Measurements from ENCODE around the gene ABCF3. TPM values are rescaled to one million over a fixed set of nuclear protein-coding genes. Genes with fewer than 3 reads are reported as not detected.

The ABCF3 gene
- total RNA-seq, 1 donor from 2014 or later = 86.7 TPM

DNA sequence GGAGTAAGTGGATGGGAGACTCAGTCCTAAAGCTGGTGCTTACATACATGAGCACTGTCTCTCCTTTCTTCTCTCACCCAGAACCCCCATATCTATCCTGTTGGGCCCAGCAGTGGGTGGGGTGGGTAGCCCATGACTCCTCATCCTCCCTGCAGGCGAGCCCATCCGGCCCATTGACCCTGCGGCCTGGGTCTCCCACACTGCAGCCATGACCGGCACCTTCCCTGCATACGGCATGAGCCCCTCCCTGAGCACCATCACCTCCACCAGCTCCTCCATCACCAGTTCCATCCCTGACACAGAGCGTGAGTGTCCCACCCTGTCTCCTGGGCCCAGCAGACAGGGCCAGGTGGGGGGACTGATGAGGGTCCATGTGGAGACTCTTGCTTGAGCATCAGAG lies 19.3 kb upstream of the ABCF3 start:
- Mint-ChIP-seq H3K36me3 (ENCODE audit: low read depth) (peaks cover 68% of the 10 kb centered on the region), H3K27ac (no peak overlapping the region), H3K4me3 (no peak overlapping the region), H3K27me3 (no peaks in the 10 kb centered on the region), H3K9me3 (no peaks in the 10 kb centered on the region), H3K4me1 (peaks cover 3% of the 10 kb centered on the region)
- intact Hi-C loops (cut with micrococcal nuclease) = no loop called here
- POLR2A ChIA-PET = no interaction called here
- TF ChIP-seq, protein P1, sequence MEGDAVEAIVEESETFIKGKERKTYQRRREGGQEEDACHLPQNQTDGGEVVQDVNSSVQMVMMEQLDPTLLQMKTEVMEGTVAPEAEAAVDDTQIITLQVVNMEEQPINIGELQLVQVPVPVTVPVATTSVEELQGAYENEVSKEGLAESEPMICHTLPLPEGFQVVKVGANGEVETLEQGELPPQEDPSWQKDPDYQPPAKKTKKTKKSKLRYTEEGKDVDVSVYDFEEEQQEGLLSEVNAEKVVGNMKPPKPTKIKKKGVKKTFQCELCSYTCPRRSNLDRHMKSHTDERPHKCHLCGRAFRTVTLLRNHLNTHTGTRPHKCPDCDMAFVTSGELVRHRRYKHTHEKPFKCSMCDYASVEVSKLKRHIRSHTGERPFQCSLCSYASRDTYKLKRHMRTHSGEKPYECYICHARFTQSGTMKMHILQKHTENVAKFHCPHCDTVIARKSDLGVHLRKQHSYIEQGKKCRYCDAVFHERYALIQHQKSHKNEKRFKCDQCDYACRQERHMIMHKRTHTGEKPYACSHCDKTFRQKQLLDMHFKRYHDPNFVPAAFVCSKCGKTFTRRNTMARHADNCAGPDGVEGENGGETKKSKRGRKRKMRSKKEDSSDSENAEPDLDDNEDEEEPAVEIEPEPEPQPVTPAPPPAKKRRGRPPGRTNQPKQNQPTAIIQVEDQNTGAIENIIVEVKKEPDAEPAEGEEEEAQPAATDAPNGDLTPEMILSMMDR (IDR thresholded peaks at IDR 0.05) = no peak
- DNase-seq (no peak), ATAC-seq (ENCODE audit: low read depth) (no peak)
- CTCF ChIA-PET = no interaction called here

- TF ChIP-seq, protein P1 (IDR thresholded peaks at IDR 0.05) = no peak
- Mint-ChIP-seq H3K4me1 (peaks cover 3% of the 10 kb centered on the region), H3K9me3 (no peaks in the 10 kb centered on the region), H3K27ac (no peak overlapping the region), H3K4me3 (no peak overlapping the region), H3K36me3 (ENCODE audit: low read depth) (peaks cover 75% of the 10 kb centered on the region), H3K27me3 (no peaks in the 10 kb centered on the region)
- intact Hi-C loops (cut with micrococcal nuclease) = no loop called here
- ChIA-PET POLR2A (no interaction called here), CTCF (no interaction called here)
- ATAC-seq (ENCODE audit: low read depth) (no peak), DNase-seq (no peak)
Measured at GRCh38 chr3:184167786-184168185, 18.2 kb upstream of the ABCF3 start.

DNA sequence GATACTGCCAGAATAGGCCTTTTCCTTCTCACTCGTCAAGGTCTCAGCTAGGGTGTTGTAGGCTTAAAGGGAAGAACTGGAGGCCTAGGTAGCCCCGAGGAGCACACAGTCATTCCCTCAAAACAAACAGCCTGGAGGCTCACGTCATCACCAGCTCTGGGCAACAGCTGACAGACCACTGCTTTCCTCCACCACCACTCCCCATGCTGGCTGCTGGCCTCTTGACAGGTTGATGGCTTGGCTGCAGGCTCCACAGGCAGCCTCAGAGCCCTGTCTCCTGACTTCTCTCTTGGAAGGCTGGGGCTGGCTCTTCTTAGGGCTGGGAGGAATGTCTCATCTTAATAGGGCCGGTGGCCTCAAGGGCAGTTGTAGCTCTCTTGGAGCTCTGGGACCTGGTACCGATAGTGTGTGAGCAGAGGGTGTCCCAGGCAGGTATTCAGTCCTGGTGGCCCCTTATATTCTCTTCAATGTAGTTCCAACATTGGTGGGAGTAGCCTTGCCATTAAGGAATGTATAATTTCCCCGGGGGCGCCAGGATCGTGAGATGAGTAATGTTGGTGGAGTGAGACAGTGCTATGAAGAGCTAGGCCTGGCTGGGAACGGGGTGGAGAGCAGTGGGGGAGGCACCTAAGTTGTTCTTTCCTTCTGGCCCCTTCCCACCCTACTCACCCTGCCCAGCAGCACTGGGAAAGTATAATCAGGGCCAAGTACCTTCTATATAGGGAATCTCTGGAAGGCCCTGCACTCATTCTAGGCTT lies 17.5 kb upstream of the ABCF3 start:
- no peak overlapping the region for H3K27ac Mint-ChIP-seq
- intact Hi-C loops (cut with micrococcal nuclease) = no loop called here
- peaks cover 77% of the 10 kb centered on the region for H3K36me3 Mint-ChIP-seq (ENCODE audit: low read depth)
- no peak for DNase-seq
- no peak for ATAC-seq (ENCODE audit: low read depth)
- no peak overlapping the region for H3K4me3 Mint-ChIP-seq
- H3K27me3 Mint-ChIP-seq = no peaks in the 10 kb centered on the region
- ChIA-PET CTCF (no interaction called here), POLR2A (no interaction called here)
- no peaks in the 10 kb centered on the region for H3K9me3 Mint-ChIP-seq
- TF ChIP-seq, protein P1 (IDR thresholded peaks at IDR 0.05) = no peak
- peaks cover 3% of the 10 kb centered on the region for H3K4me1 Mint-ChIP-seq

DNA sequence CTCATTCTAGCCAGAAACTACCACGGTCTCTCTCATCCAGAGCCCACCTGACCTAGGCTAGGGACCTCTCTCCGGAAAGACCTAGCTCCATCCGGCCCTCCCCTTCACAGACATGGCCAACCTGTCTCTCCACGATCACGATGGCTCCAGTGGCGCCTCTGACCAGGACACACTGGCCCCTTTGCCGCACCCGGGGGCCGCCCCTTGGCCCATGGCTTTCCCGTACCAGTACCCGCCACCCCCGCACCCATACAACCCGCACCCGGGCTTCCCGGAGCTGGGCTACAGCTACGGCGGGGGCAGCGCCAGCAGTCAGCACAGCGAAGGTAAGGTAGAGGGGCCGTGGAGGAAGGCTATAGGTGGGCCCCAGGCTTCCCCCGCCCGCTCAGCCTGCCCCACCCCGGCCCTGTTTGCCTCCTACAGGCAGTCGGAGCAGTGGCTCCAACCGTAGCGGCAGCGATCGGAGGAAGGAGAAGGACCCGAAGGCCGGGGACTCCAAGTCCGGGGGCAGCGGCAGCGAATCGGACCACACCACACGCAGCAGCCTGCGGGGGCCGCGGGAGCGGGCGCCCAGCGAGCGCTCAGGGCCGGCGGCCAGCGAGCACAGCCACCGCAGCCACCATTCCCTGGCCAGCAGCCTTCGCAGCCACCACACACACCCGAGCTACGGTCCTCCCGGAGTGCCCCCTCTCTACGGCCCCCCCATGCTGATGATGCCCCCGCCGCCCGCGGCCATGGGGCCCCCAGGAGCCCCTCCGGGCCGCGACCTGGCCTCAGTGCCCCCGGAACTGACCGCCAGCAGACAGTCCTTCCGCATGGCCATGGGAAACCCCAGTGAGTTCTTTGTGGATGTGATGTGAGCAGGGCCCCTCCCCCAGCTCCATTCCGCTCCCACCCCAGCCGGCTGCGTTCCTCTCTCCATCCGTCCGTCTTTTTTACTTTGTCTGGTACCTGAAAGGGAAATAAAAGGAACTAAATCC lies 15.8 kb upstream of the ABCF3 start:
- ChIA-PET POLR2A (interaction anchor here (0.5 kb wide), 1 partner anchor 144 kb away, joined by 4 read pairs; no protein-coding TSS in a partner anchor), CTCF (no interaction called here)
- H3K4me1 Mint-ChIP-seq = peaks cover 8% of the 10 kb centered on the region
- H3K27ac Mint-ChIP-seq = no peak overlapping the region
- H3K4me3 Mint-ChIP-seq = no peak overlapping the region
- no peaks in the 10 kb centered on the region for H3K27me3 Mint-ChIP-seq
- H3K9me3 Mint-ChIP-seq = no peaks in the 10 kb centered on the region
- no peak for ATAC-seq (ENCODE audit: low read depth)
- peaks cover 61% of the 10 kb centered on the region for H3K36me3 Mint-ChIP-seq (ENCODE audit: low read depth)
- no peak for DNase-seq
- TF ChIP-seq, protein P1 (IDR thresholded peaks at IDR 0.05) = no peak
- intact Hi-C loops (cut with micrococcal nuclease) = no loop called here

- no peaks in the 10 kb centered on the region for H3K9me3 Mint-ChIP-seq
- peaks cover 49% of the 10 kb centered on the region for H3K36me3 Mint-ChIP-seq (ENCODE audit: low read depth)
- DNase-seq (no peak), ATAC-seq (ENCODE audit: low read depth) (no peak)
- no peak overlapping the region for H3K27ac Mint-ChIP-seq
- no peaks in the 10 kb centered on the region for H3K27me3 Mint-ChIP-seq
- H3K4me1 Mint-ChIP-seq = peaks cover 22% of the 10 kb centered on the region
- CTCF ChIA-PET = no interaction called here
- H3K4me3 Mint-ChIP-seq = no peak overlapping the region
- POLR2A ChIA-PET = no interaction called here
- intact Hi-C loops (cut with micrococcal nuclease) = no loop called here
- TF ChIP-seq, protein P1 (IDR thresholded peaks at IDR 0.05) = no peak
Measured at GRCh38 chr3:184171562-184171961, 14.4 kb upstream of the ABCF3 start.

Data from activated B cell treated with CpG ODN at 0.5 μM for 24 hours (primary cell).